ENCODE results near the gene BCL6B.
"Not testable (repeated sequence)": the region's sequence is repeated elsewhere in the genome, so short reads cannot be mapped to it uniquely, and the experiment has no call there.

BCL6B gene

GRCh38 chr17:7022781-7023571, at the start of gene BCL6B:
Gene BCL6B, plus strand, starts transcription at chr17:7023050. Its CDS starts 622 bp downstream, at chr17:7023672.
- DNase-seq: no peak

- DNase-seq: not testable (repeated sequence)
Observed at GRCh38 chr17:6979440-6979839, 43.4 kb upstream of the BCL6B start.

- DNase-seq: peak; percentile 64
Observed at GRCh38 chr17:6981426-6981825, 41.4 kb upstream of the BCL6B start.

GRCh38 chr17:6985266-6985665, 37.6 kb upstream of the BCL6B start:
- DNase-seq: no peak

- no peak for DNase-seq
Observed at GRCh38 chr17:6986676-6987075, 36.2 kb upstream of the BCL6B start.

- no peak for DNase-seq
Observed at GRCh38 chr17:6989779-6990178, 33.1 kb upstream of the BCL6B start.

GRCh38 chr17:6993613-6994056, 29.2 kb upstream of the BCL6B start:
- peak; percentile 14 for DNase-seq

- no peak for DNase-seq
Observed at GRCh38 chr17:6994118-6994598, 28.7 kb upstream of the BCL6B start.

GRCh38 chr17:6994666-6995256, 28.1 kb upstream of the BCL6B start:
- no peak for DNase-seq

- DNase-seq: no peak
Observed at GRCh38 chr17:6995500-6996255, 27.2 kb upstream of the BCL6B start, which contains the start of gene ALOX12. Gene ALOX12, plus strand, starts transcription at chr17:6996049. Its CDS starts 69 bp downstream, at chr17:6996118.

GRCh38 chr17:6996256-6997011, 26.4 kb upstream of the BCL6B start:
- no peak for DNase-seq

GRCh38 chr17:6997171-6997570, 25.7 kb upstream of the BCL6B start:
- no peak for DNase-seq

- no peak for DNase-seq
Observed at GRCh38 chr17:6998855-6999508, 23.9 kb upstream of the BCL6B start.

GRCh38 chr17:7001318-7001961, 21.4 kb upstream of the BCL6B start:
- DNase-seq: no peak

- DNase-seq: no peak
Observed at GRCh38 chr17:7002288-7003047, 20.4 kb upstream of the BCL6B start.

GRCh38 chr17:7003745-7004144, 19.1 kb upstream of the BCL6B start:
- DNase-seq: no peak

- peak; percentile 34 for DNase-seq
Observed at GRCh38 chr17:7004398-7005253, 18.2 kb upstream of the BCL6B start.

- DNase-seq: no peak
Observed at GRCh38 chr17:7005716-7006115, 17.1 kb upstream of the BCL6B start.

GRCh38 chr17:7007143-7007542, 15.7 kb upstream of the BCL6B start:
- DNase-seq: no peak

GRCh38 chr17:7010523-7010922, 12.3 kb upstream of the BCL6B start:
- no peak for DNase-seq
